K562 (cell line): ENCODE measurements around the gene ZNF768. TPM values are rescaled to one million over a fixed set of nuclear protein-coding genes. Genes with fewer than 3 reads are reported as not detected.

Experiments used
- ELF1 ChIP-seq: fragments of 200-800 bp; sonication (Bioruptor generic); IDR thresholded peaks from 2 replicates; pipeline ENCODE4 v1.6.1; 2016; ENCODE audit warnings: missing genetic modification characterization, missing compliant biosample characterization
- GABPB2 ChIP-seq: fragments of 250-450 bp; sonication (Bioruptor Pico); conservative IDR thresholded peaks from 2 replicates; pipeline ENCODE4 v1.5.1; 2021; ENCODE audit warnings: mild to moderate bottlenecking
- NCOA2 ChIP-seq, 2 experiments: fragments of 450-650 bp; IDR thresholded peaks; 2 replicates each; pipeline ENCODE4 v1.6.1; 2018; ENCODE audit warnings: mild to moderate bottlenecking in 2 of 2, moderate library complexity in 1 of 2; ENCODE audit not compliant: partially characterized antibody in 2 of 2
- NFXL1 ChIP-seq: fragments of 450-650 bp; formaldehyde crosslinking; IDR thresholded peaks from 2 replicates; pipeline ENCODE4 v1.4.0; 2021; ENCODE audit warnings: mild to moderate bottlenecking
- SRSF1 ChIP-seq: fragments of 200-400 bp; formaldehyde crosslinking; IDR thresholded peaks from 2 replicates; pipeline ENCODE4 v1.6.1; 2017; ENCODE audit warnings: mild to moderate bottlenecking, low read depth, low read length, moderate library complexity
- TAF7 ChIP-seq: fragments of 450-650 bp; IDR thresholded peaks from 2 replicates; pipeline ENCODE4 v1.6.1; 2016; ENCODE audit warnings: missing genetic modification characterization, missing compliant biosample characterization
- U2AF1 ChIP-seq: fragments of 200-400 bp; formaldehyde crosslinking; optimal IDR thresholded peaks from 2 replicates; pipeline ENCODE3; 2017; ENCODE audit warnings: mild to moderate bottlenecking, low read depth, low read length, moderate library complexity
- ZBTB33 ChIP-seq: sonication (generic); formaldehyde crosslinking; IDR thresholded peaks from 2 replicates; pipeline ENCODE4 v1.8.1; 2023; ENCODE audit warnings: mild to moderate bottlenecking, missing genetic modification reagents
- ZBTB40 ChIP-seq, 2 experiments: fragments of 450-650 bp in 1 of 2; sonication (generic) in 1 of 2; formaldehyde crosslinking in 1 of 2; IDR thresholded peaks; 2 replicates each; pipeline versions ENCODE4 v1.7.1 to v1.9.0; 2016 to 2022; ENCODE audit warnings: inconsistent platforms in 1 of 2, mild to moderate bottlenecking in 1 of 2, missing genetic modification reagents in 1 of 2
- ZFPM2 ChIP-seq: fragments of 250-450 bp; sonication (Bioruptor Pico); IDR thresholded peaks from 2 replicates; pipeline ENCODE4 v1.5.1; 2022; ENCODE audit warnings: mild to moderate bottlenecking
- ZNF12 ChIP-seq: sonication (generic); formaldehyde crosslinking; IDR thresholded peaks from 2 replicates; pipeline ENCODE4 v1.4.0; 2020; ENCODE audit warnings: mild to moderate bottlenecking, missing genetic modification reagents
- ZNF224 ChIP-seq: sonication (generic); formaldehyde crosslinking; IDR thresholded peaks from 2 replicates; pipeline ENCODE4 v1.8.0; 2022; ENCODE audit warnings: mild to moderate bottlenecking, missing genetic modification reagents
- ZNF316 ChIP-seq: fragments of 450-650 bp; IDR thresholded peaks from 2 replicates; pipeline ENCODE4 v1.6.1; 2016
- ZNF384 ChIP-seq: IDR thresholded peaks from 2 replicates; pipeline ENCODE4 v1.6.1; 2012; ENCODE audit warnings: low read depth, low read length, improper control_type of control experiment
- polyA plus RNA-seq, 8 experiments: library from polyadenylated mRNA; depleted of rRNA in 4 of 8; stranded (reverse) in 5 of 8; unstranded in 3 of 8; fragments of >200 nt; fragmentation: Nextera tagmentation in 2 of 8; fragmentation: Illumina TruSeq in 1 of 8; extraction: Ambion mirVana in 2 of 8; extraction: Trizol in 1 of 8; gene quantifications; 2 replicates each; pipeline versions ENCODE4 v1.2.1 to v1.2.3, GENCODE V29; 2011 to 2014; ENCODE audit warnings: inconsistent platforms in 1 of 8, missing spikeins in 1 of 8
- total RNA-seq, 7 experiments: library from RNA; depleted of rRNA in 6 of 7; stranded (reverse); fragments of >200 nt in 6 of 7; fragmentation: Illumina TruSeq in 2 of 7; extraction: Trizol in 2 of 7; gene quantifications; 2 replicates each; pipeline versions ENCODE4 v1.2.1 to v1.2.3, GENCODE V29; 2011 to 2021; ENCODE audit warnings: low replicate concordance in 1 of 7
- TF ChIP-seq, protein P1 (sequence below): fragments of 450-650 bp; IDR thresholded peaks from 2 replicates; pipeline ENCODE4 v1.6.1; 2016; ENCODE audit warnings: borderline replicate concordance

Gene ZNF768
- total and polyA plus RNA-seq, 9 of the 15 experiments (the other 6 are each of a cell fraction or from before 2014, with no cell fraction given): 0.13 to 50.7 (median 26.9) TPM

- TF ChIP-seq ZBTB40 (IDR thresholded peaks at IDR 0.05) (no peak), ZBTB40 (CRISPR knock-in tag; IDR thresholded peaks at IDR 0.05) (no peak), SRSF1 (no peak), GABPB2 (CRISPR knock-in tag) (no peak), U2AF1 (no peak), ZNF316 (no peak), ELF1 (tag) (no peak; the same call in 1 of the 2 replicates), ZFPM2 (no peak), ZNF224 (CRISPR knock-in tag) (no peak), ZNF12 (CRISPR knock-in tag) (no peak), TAF7 (tag) (peak; percentile 13; the same call in 1 of the 2 replicates), ZNF384 (no peak), ZBTB33 (CRISPR knock-in tag) (no peak), NCOA2 (IDR thresholded peaks at IDR 0.05; ENCODE audit: partially characterized antibody in 2 of 2) (no peak), NFXL1 (CRISPR knock-in tag) (no peak)
- TF ChIP-seq, protein P1, sequence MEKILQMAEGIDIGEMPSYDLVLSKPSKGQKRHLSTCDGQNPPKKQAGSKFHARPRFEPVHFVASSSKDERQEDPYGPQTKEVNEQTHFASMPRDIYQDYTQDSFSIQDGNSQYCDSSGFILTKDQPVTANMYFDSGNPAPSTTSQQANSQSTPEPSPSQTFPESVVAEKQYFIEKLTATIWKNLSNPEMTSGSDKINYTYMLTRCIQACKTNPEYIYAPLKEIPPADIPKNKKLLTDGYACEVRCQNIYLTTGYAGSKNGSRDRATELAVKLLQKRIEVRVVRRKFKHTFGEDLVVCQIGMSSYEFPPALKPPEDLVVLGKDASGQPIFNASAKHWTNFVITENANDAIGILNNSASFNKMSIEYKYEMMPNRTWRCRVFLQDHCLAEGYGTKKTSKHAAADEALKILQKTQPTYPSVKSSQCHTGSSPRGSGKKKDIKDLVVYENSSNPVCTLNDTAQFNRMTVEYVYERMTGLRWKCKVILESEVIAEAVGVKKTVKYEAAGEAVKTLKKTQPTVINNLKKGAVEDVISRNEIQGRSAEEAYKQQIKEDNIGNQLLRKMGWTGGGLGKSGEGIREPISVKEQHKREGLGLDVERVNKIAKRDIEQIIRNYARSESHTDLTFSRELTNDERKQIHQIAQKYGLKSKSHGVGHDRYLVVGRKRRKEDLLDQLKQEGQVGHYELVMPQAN: peak; percentile 57; the same call in 1 of the 2 replicates
Measured at GRCh38 chr16:30535106-30535776, 8.9 kb upstream of the ZNF768 start (continued).
